ENCODE measurements around the gene MEG3.
"Not testable (repeated sequence)": the region's sequence is repeated elsewhere in the genome, so short reads cannot be mapped to it uniquely, and the experiment has no call there.

MEG3 gene

DNA sequence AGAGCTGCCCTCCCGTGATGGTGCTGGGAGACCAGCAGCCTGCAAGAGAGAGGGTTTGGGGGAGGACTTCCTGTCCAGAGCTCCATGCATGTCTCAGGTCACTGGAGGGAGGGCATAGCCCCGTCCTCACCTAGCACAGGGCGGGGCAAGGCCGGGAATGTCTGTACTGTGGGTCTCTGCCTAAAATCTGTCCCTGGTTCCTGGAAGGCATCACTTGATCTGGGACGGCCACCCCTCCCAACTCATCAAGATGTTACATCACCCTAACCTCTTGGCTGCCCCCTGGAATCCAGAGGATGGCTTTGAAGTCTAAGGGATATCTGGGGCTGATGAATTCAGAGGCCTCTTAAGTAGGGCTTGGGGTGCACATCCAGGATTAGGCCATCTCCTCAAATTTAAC lies 37.0 kb upstream of the MEG3 start:
- DNase-seq (ENCODE audit: low read depth in 2 of 3, low spot score in 2 of 3): no peak

DNA sequence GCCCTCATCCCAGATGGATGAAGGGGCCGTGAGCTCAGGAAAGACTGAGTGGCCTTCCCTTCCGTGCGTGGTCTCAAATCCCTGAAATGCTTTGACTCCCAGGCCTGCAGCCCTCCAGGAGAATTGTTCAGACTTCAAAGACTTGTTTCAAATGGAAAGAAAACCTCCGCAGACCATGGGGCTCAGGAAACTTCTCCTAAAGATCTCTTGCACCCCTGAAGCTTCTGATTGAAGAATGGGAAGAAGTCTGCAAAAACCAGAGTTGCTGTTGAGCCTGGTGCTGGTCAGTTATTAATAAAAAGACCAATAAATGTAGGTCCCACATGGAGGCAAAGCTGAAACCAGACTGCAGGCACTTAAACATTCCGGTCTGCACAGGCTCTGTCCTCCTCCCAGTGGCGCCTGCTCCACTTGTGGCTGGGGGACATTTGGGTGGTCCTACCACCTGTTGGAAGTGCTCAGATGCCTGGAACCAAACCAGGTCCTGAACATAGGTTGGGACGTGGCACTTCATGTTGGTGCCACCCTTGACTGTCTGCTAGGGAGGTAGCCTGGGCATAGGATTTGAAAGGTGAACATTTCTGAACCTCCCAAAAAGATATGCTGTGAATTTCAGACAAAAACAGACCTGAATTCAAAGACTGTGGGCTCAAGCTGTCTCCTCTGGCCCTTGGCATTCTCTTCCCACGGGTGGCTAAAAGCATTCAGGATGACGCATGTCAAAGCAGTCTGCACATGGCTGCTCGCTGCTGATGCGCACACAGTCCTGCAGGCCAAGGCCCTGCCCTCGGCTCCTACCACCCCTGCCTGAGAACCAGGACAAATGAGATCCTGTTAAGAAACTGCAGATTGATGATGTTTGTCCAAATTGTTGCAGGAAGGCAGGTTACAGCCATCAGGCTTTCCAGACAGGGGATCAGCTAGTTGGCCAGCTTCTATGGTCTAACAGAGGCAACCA lies 36.2 kb upstream of the MEG3 start:
- no peak for DNase-seq (ENCODE audit: low read depth in 2 of 3, low spot score in 2 of 3)

DNA sequence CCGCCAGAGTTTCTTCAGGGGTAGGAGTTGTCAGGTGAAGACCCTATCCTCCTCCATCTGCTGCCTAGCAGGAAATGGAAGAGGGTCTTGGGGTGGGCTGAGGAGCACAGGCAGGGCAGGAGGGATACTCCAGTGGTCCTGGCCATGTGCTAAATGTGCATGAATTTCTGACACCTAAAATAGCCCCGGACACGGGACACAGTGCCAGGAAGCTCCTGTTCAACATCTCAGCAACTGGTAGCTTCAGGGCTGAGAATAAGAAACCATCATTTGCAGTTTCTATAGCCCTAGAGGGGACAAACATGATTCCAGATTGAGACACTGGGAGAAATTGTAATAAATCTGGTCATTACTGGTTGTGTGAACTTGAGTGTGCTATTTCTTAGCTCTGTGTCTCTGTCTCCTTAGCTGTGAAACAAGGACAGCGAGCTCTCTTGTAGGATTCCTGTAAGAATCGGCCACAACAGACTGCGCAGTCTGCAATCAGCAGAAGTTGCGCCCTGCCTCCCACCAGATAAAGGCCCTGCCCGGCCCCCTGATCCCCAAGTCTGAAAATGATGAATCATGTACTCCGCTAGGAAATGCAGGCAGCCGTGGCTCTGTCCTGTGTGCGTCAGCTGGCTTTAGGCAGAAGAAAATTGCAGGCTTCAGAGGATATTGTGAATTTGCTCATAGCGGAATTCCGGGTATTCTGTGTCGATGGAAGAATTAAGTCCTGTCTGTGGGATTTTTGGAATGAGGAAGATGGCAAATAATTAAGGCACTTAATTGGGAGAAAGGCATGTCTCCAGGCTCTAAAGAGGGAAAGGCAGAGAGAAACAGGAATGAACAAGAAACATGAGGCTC lies 35.2 kb upstream of the MEG3 start:
- DNase-seq (ENCODE audit: low read depth in 2 of 3, low spot score in 2 of 3): no peak

DNA sequence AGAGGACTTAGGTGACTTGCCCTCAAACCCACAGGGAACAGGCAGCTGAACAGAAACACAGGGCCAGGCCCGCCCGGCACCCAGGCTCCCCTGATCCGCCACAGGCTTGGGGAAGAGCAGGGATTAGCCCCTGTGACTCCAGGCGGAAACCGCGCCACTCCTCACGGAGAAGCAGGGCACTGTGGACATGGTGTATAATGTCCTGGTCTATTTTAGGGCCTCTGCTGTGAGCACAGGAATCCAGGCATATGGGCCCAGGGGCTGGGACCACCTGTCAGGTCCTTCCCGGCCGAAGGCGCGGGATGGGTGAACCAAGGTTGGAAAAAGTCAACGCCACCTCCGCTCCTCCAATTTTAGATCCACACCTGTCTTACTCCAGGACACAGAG lies 34.6 kb upstream of the MEG3 start:
- DNase-seq (ENCODE audit: low read depth in 2 of 3, low spot score in 2 of 3): no peak

DNA sequence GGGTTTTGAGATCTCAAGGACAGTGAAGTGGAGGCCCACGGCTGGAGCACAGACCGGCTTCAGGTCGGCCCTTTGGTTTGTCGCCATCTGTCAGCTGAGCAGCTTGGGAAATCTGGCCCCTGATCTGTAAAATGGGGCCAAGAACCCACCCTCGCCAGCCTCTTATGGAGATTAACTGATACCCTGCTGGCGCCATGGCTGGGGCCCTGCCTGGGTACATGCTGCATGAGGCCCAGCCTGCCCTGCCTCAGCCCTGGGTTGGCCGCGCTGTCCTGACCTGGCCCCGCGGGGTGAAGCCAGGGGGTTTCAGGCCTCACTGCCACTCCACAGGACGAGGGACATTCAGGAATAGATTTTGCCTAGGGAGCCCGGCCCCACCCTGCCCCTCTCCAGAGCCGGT lies 33.9 kb upstream of the MEG3 start:
- no peak for DNase-seq (ENCODE audit: low read depth in 2 of 3, low spot score in 2 of 3)

GRCh38 chr14:100796946-100797345 lies 29.0 kb upstream of the MEG3 start:
- DNase-seq (ENCODE audit: low read depth in 2 of 3, low spot score in 2 of 3): no peak

DNA sequence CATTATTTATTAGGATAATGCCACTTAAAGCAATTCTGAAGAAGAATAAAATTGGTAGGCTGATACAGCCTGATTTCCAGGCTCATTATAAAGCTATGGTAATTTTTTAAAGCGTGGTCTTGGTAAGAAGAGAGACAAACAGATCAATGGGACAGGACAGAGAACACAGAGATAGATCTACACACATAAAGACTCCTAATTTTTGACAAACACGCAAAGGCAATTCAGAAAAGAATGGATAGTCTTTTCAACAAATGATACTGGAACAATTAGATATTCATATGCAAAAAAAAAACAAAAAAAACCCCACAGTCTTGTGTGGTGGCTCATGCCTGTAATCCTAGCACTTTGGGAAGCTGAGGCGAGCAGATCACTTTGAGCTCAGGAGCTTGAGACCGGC lies 25.9 kb upstream of the MEG3 start:
- no peak for DNase-seq (ENCODE audit: low read depth in 2 of 3, low spot score in 2 of 3)

DNA sequence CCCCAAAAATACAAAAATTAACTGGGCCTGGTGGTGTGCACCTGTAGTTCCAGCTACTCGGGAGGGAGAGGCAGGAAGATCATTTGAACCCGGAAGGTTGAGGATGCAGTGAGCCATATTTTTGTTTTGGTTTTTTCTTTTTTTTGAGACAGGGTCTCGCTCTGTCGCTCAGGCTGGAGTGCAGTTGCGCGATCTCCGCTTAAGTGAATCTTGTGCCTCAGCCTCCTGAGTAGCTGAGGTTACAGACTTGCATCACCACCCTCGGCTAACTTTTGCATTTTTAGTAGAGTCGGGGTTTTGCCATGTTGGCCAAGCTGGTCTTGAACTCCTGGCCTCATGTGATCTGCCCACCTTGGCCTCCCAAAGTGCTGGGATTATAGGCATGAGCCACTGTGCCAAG lies 24.5 kb upstream of the MEG3 start:
- DNase-seq (ENCODE audit: low read depth in 2 of 3, low spot score in 2 of 3): not testable (repeated sequence)

GRCh38 chr14:100802179-100802578 lies 23.7 kb upstream of the MEG3 start:
- no peak for DNase-seq (ENCODE audit: low read depth in 2 of 3, low spot score in 2 of 3)

DNA sequence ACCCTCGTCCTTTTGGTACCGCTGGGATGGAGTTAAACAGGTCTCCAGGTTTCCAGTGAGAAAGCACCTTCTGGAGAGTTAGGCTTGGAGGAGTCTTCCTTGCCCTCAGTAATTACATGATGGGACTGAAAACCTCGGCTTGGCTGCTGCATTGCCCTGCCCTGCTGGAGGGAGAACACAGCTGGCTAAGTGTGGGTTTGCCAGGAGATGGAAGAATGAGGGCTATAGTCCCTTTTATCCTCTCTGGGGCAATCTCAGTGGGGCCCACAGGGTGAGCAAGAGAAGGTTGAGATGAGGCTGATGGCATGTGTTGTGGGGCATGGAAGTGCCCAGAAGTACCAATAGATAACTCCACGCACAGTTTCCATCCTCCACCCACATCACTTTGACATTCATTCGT lies 23.2 kb upstream of the MEG3 start:
- no peak for DNase-seq (ENCODE audit: low read depth in 2 of 3, low spot score in 2 of 3)

DNA sequence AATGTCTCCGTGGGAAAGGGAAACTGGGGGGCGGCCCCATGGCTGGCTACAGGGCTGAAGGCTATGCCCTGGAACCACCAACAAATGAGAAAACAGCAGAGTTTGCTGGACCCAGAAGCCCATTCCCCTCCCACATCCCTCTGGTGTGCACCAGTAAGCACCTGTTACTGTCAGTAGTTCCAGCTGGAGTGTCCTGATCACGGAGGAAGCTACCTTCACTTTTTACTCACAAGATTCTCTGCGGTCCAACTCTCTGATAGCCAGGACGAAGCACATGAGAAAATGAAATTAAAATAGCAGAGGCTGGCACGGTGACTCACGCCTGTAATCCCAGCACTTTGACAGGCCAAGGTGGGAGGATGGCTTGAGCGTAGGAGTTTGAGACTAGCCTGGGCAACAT lies 22.7 kb upstream of the MEG3 start:
- DNase-seq (ENCODE audit: low read depth in 2 of 3, low spot score in 2 of 3): no peak

GRCh38 chr14:100803676-100804075 lies 22.2 kb upstream of the MEG3 start:
- no peak for DNase-seq (ENCODE audit: low read depth in 2 of 3, low spot score in 2 of 3)

DNA sequence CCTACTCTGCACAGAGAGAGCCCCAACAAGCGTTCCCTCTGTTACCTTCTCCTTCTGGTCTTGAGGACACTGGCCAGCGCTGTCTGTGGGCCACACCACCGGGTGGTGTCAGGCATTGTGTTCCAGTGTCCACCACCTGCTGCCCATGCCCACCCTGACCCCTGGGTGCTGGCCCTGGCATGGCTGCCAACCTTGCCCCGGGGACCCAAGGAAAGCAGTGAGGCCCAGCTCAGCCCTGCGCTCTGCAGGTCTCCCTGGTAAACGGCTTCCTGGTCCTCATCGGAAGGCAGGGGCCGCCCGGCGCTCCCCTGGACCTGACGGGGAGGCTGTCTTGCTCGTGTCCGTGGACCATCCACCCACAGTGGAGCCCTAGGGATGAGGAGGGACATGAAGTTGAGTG lies 21.8 kb upstream of the MEG3 start:
- DNase-seq (ENCODE audit: low read depth in 2 of 3, low spot score in 2 of 3): no peak

DNA sequence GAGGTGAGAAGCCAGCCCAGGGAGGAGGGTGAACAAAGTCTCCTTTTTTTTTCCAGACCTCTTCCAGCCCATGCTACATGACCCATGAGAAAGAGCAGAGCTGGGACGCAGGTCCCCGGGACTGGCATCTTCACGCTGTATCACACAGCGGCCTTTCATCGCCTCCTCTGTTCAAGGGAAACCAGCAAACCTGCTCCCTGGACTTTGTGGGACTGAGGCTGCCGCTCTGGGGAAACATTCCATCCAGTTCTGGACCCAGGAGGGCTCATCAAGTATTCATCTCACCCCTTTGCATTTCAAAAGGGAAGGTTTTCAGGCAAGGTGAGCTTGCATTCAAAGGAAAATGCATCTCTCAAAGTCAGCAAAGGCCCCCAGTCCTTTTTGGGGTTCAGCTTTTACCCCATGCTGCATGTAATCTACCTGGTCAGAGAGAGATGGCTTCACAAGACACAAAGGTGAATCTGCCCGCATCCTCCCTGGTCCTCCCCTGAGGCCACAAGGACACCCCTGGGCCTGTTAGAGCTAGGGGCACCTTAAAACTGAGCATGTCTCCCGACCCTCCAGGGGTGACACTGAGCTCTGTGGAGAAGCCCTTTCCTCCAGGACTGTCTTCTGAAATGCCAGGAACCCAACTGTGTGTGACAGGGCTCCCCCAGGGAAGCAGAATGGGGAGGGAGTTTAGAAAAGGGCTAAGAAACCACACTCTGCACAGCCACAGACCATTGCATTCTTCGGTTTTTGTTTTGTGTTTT lies 21.2 kb upstream of the MEG3 start:
- DNase-seq (ENCODE audit: low read depth in 2 of 3, low spot score in 2 of 3): no peak

- no peak for DNase-seq (ENCODE audit: low read depth in 2 of 3, low spot score in 2 of 3)
These were observed 19.5 kb upstream of the MEG3 start for GRCh38 chr14:100806386-100806785.

GRCh38 chr14:100807496-100807895 lies 18.4 kb upstream of the MEG3 start:
- DNase-seq (ENCODE audit: low read depth in 2 of 3, low spot score in 2 of 3): no peak

DNA sequence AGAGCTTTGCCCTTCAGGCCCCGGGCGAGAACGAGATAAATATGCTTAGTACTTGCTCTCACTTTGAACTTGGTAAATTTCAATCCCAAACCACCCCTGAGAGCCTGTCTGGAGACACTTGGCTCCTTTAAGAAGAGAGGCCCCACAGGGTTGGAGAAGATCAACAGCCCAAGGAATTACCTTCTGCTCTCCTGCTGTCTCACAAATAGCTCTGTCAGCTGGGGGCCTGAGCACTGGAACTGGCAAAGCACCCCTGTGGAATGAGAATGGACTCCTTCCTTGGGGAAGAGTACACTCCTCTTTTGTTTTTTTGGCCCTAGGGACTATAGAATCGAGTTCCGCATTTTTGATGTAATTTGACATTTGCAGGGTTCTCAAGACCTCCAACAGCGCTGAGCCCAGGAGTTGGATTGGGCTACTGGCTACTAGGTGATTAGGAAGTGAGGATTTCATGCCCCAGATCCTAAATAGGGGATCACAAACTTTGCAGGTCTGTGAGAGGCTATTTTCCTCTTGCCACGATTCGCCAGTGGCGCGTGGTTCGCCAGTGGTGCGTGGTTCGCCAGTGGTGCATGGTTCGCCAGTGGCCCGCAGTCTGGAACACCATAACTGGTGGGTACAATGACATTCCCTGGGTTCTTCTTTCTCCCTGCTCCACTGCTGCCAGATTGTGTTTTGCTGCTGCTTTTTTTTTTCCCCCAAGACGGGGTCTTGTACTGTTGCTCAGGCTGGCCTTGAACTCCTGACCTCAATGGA lies 17.8 kb upstream of the MEG3 start:
- no peak for DNase-seq (ENCODE audit: low read depth in 2 of 3, low spot score in 2 of 3)

GRCh38 chr14:100810435-100810834 lies 15.5 kb upstream of the MEG3 start:
- no peak for DNase-seq (ENCODE audit: low read depth in 2 of 3, low spot score in 2 of 3)

DNA sequence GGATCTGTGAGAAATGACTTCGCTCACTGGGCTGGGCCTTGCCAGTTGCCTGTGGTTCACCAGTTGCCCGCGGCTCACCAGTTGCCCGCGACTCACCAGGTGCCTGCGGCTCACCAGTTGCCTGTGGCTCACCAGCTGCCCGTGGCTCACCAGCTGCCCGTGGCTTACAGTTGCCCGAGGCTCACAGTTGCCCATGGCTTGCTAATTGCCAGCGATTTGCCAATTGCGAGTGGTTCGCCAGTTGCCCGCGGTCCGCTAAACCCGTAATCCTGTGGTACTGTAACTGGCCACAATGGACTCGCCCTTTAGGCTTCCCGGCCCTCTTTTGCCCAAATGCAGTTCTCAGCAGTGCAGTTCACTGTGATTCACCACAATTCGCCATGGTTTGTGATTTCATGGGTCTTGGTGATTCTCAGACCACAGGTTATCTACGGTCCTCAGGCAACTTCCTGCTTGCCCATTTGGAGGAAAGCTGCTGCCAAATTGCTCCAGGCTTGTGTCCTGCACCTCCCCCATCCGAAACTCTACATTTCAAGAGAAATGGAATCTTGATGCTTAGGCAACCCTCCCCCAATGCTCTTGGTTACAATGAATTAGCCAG lies 15.0 kb upstream of the MEG3 start:
- DNase-seq (ENCODE audit: low read depth in 2 of 3, low spot score in 2 of 3): no peak

GRCh38 chr14:100813291-100813690 lies 12.6 kb upstream of the MEG3 start:
- DNase-seq (ENCODE audit: low read depth in 2 of 3, low spot score in 2 of 3): no peak

Measured in activated CD8-positive, alpha-beta memory T cell treated with anti-CD3 and anti-CD28 coated beads for 48 hours (primary cell).